ENCODE results near the gene IL17RC.

GRCh38 chr3:9949115-9949514, 32.2 kb downstream of the IL17RC start:
- TF ChIP-seq, protein P1, sequence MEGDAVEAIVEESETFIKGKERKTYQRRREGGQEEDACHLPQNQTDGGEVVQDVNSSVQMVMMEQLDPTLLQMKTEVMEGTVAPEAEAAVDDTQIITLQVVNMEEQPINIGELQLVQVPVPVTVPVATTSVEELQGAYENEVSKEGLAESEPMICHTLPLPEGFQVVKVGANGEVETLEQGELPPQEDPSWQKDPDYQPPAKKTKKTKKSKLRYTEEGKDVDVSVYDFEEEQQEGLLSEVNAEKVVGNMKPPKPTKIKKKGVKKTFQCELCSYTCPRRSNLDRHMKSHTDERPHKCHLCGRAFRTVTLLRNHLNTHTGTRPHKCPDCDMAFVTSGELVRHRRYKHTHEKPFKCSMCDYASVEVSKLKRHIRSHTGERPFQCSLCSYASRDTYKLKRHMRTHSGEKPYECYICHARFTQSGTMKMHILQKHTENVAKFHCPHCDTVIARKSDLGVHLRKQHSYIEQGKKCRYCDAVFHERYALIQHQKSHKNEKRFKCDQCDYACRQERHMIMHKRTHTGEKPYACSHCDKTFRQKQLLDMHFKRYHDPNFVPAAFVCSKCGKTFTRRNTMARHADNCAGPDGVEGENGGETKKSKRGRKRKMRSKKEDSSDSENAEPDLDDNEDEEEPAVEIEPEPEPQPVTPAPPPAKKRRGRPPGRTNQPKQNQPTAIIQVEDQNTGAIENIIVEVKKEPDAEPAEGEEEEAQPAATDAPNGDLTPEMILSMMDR (IDR thresholded peaks at IDR 0.05 in 8 of 11, conservative IDR thresholded peaks at IDR 0.05 in 3 of 11) = no peak
- no peak for TF ChIP-seq POLR2A (IDR thresholded peaks at IDR 0.05)
